ENCODE measurements around the gene BLOC1S1. TPM values are rescaled to one million over a fixed set of nuclear protein-coding genes. Genes with fewer than 3 reads are reported as not detected.

BLOC1S1 gene
- total RNA-seq, 1 experiment from 2014 or later = 85.5 TPM

DNA sequence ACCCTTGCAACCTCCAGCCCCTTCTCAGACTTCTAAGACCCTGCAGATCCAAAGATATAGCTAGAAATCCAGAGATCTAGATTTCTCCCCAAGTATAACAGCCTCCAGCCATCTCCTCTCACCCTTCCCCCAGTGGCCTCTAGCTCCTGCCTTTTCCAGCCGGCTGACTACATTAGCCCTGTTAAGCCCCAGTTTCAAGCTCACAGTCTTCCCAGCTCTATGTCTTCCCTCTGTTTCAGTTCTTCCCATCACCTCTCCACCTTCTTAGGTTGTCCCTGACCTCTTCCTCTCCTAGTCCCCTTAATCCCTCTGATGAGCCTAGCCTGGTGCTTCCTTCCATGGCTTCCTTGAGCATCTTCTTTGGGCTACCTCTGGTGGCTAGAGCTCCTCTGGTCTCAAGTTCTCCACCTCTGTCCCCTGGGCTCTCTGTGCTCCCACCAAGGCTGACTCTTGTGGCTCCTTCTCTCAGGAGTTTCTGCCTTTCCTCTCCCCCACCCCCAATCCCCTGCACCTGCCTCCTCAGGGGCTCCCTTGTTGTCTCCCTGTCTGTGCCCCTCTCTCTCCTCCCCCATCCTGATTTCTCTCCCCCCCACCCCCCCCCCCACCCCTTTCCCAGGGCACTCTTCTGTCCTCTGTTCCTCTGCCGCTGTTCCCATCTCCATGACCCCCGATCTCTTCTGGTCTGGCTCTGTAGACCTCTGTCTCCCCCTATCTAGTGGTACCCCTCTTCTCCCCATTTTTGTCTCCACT is 26.3 kb downstream of the BLOC1S1 start:
- ATAC-seq (no peak), DNase-seq (ENCODE audit: low read depth, low spot score) (no peak)
- peak overlapping the region; percentile 32 to 46 for H3K4me3 ChIP-seq (replicated peaks in 1 of 2; ENCODE audit: low read depth in 1 of 2, low read length in 2 of 2)
- H3K4me2 ChIP-seq (ENCODE audit: low read length) = peak overlapping the region; percentile 70
- TF ChIP-seq ZNF274 (IDR thresholded peaks at IDR 0.05; ENCODE audit: low read depth, low read length) (no peak), POLR2AphosphoS5 (IDR thresholded peaks at IDR 0.05; ENCODE audit: low read depth, low read length) (no peak; the same call in 1 of the 2 replicates), ELF1 (IDR thresholded peaks at IDR 0.05; ENCODE audit: borderline replicate concordance, low read depth) (no peak), YY1 (IDR thresholded peaks at IDR 0.05; ENCODE audit: extremely low read depth, insufficient replicate concordance, low read depth, low read length) (no peak), FOSL1 (IDR thresholded peaks at IDR 0.05; ENCODE audit: low read depth) (no peak), EZH2 (IDR thresholded peaks at IDR 0.05) (no peak), SRF (IDR thresholded peaks at IDR 0.05; ENCODE audit: low read depth) (no peak), EZH2phosphoT487 (IDR thresholded peaks at IDR 0.05; ENCODE audit: borderline replicate concordance) (no peak), CBX3 (IDR thresholded peaks at IDR 0.05; ENCODE audit: low read depth) (no peak), CEBPB (IDR thresholded peaks at IDR 0.05; ENCODE audit: low read depth) (no peak)
- TF ChIP-seq, protein P1, sequence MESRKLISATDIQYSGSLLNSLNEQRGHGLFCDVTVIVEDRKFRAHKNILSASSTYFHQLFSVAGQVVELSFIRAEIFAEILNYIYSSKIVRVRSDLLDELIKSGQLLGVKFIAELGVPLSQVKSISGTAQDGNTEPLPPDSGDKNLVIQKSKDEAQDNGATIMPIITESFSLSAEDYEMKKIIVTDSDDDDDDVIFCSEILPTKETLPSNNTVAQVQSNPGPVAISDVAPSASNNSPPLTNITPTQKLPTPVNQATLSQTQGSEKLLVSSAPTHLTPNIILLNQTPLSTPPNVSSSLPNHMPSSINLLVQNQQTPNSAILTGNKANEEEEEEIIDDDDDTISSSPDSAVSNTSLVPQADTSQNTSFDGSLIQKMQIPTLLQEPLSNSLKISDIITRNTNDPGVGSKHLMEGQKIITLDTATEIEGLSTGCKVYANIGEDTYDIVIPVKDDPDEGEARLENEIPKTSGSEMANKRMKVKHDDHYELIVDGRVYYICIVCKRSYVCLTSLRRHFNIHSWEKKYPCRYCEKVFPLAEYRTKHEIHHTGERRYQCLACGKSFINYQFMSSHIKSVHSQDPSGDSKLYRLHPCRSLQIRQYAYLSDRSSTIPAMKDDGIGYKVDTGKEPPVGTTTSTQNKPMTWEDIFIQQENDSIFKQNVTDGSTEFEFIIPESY (IDR thresholded peaks at IDR 0.05; ENCODE audit: extremely low read depth, insufficient replicate concordance, low read length) = no peak
- TF ChIP-seq, protein P2, sequence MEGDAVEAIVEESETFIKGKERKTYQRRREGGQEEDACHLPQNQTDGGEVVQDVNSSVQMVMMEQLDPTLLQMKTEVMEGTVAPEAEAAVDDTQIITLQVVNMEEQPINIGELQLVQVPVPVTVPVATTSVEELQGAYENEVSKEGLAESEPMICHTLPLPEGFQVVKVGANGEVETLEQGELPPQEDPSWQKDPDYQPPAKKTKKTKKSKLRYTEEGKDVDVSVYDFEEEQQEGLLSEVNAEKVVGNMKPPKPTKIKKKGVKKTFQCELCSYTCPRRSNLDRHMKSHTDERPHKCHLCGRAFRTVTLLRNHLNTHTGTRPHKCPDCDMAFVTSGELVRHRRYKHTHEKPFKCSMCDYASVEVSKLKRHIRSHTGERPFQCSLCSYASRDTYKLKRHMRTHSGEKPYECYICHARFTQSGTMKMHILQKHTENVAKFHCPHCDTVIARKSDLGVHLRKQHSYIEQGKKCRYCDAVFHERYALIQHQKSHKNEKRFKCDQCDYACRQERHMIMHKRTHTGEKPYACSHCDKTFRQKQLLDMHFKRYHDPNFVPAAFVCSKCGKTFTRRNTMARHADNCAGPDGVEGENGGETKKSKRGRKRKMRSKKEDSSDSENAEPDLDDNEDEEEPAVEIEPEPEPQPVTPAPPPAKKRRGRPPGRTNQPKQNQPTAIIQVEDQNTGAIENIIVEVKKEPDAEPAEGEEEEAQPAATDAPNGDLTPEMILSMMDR (IDR thresholded peaks at IDR 0.05 in 2 of 3, conservative IDR thresholded peaks at IDR 0.05 in 1 of 3; ENCODE audit: borderline replicate concordance in 1 of 3, insufficient read depth in 1 of 3, low read depth in 2 of 3, low read length in 2 of 3) = no peak
- ChIA-PET RAD21 (ENCODE audit: low non-redundant PET in 1 of 2, low total read pairs in 2 of 2, uncharacterized antibody in 2 of 2, unreplicated experiment in 2 of 2) (no interaction called here), POLR2A (interaction anchor here (0.6 to 0.9 kb wide), 3 partner anchors 232 to 809 kb away, joined by 3 to 4 read pairs (median 3); partner anchors contain the start of genes MYL6 and RAB5B), CTCF (interaction anchor here (0.7 to 0.9 kb wide), 2 partner anchors 55 to 287 kb away, joined by 4 read pairs; no protein-coding TSS in a partner anchor)
- H3K4me1 ChIP-seq (ENCODE audit: control insufficient read depth in 1 of 2, insufficient read depth in 2 of 2, low read length in 2 of 2) = peaks cover 17 to 48% of the 10 kb centered on the region in 2 experiments
- H3K9me3 ChIP-seq (ENCODE audit: control insufficient read depth in 1 of 2, insufficient read depth in 1 of 2, low read depth in 1 of 2, low read length in 2 of 2) = no peaks in the 10 kb centered on the region
- no peak overlapping the region for H2AFZ ChIP-seq (ENCODE audit: low read depth, low read length, poor library complexity, severe bottlenecking)
- H3K9ac ChIP-seq (ENCODE audit: low read length) = peak overlapping the region; percentile 26; the same call in 1 of the 2 replicates
- BruUV-seq (replicated peaks) = no TSS peak
- intact Hi-C loops (cut with micrococcal nuclease) = no loop called here
- no peak overlapping the region for H3K27ac ChIP-seq (ENCODE audit: low read depth, low read length)
- no peaks in the 10 kb centered on the region for H4K20me1 ChIP-seq (ENCODE audit: insufficient read depth)
- H3K79me2 ChIP-seq (ENCODE audit: insufficient read depth, low read length) = peaks cover 3% of the 10 kb centered on the region; the same call in 1 of the 2 replicates
- H3K27me3 ChIP-seq (ENCODE audit: insufficient read depth, low read length) = no peaks in the 10 kb centered on the region
- H3K36me3 ChIP-seq (ENCODE audit: control insufficient read depth in 1 of 2, insufficient read depth in 2 of 2, low read length in 2 of 2) = no peaks in the 10 kb centered on the region
- no peaks in the 10 kb centered on the region for H3K9me2 ChIP-seq (ENCODE audit: insufficient read depth)
